Left ventricle myocardium inferior (tissue), 1 donor: ENCODE data around the gene BMP7. TPM values are rescaled to one million over a fixed set of nuclear protein-coding genes. Genes with fewer than 3 reads are reported as not detected.

Experiments
- DNase-seq: peaks from one replicate; pipeline ENCODE4 v3.0.0-alpha.2; 2020
- H3K27ac ChIP-seq: fragments of 200-600 bp; replicated peaks from 2 replicates; pipeline ENCODE4 v1.8.0; 2021
- H3K27me3 ChIP-seq: fragments of 200-600 bp; 2 replicates; pipeline ENCODE4 v1.8.0; 2021; ENCODE audit warnings: low read depth
- H3K36me3 ChIP-seq: fragments of 200-600 bp; 2 replicates; pipeline ENCODE4 v1.8.0; 2021
- H3K4me1 ChIP-seq: fragments of 200-600 bp; 2 replicates; pipeline ENCODE4 v1.8.0; 2021
- H3K4me3 ChIP-seq: fragments of 200-600 bp; 2 replicates; pipeline ENCODE4 v1.8.0; 2021; ENCODE audit warnings: mild to moderate bottlenecking, moderate library complexity
- H3K9me3 ChIP-seq: fragments of 200-600 bp; replicated peaks from 2 replicates; pipeline ENCODE4 v1.8.0; 2021
- intact Hi-C: fragments of 100-400 bp; cut with micrococcal nuclease; formaldehyde crosslinking; loops from one replicate; pipeline ENCODE4 v1.11.0; 2022
- total RNA-seq: library from RNA; stranded (reverse); fragmentation: NEBNext Ultra II Directional; extraction: Animal tissue kit (Norgen Biotek cat#: 25700); gene quantifications from one replicate; pipeline ENCODE4 v1.2.1, GENCODE V29; 2021
- TF ChIP-seq, protein P1 (sequence below): fragments of 200-600 bp; IDR thresholded peaks from 2 replicates; pipeline ENCODE4 v1.8.0; 2021; ENCODE audit warnings: antibody characterized with exemption, mild to moderate bottlenecking, borderline replicate concordance
- donor health status: DM: no; HTN: yes; CAD: no; lungs with severe emphysema.

The BMP7 gene
- total RNA-seq, 1 donor from 2014 or later: 19.9 TPM

DNA sequence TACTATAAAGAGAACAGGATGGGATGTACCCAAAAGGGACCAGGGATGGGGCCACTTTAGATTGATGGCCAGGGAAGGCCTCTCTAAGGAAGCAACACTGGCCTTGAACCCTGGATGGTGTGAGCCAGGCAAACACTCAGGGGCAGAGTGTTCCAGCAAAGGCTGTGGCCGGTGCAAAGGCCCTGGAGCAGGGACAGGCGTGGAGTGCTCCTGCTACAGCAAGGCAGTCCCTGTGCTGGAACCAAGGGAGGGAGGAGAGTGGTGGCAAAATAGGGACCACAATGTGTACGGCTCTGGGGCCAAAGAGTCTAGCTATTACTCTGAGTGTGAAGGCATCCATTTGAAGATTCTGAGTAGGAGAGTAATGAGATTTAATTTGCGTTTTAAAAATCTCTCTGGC, 131.6 kb downstream of the BMP7 start:
- Histone ChIP-seq H3K4me1 (no peaks in the 10 kb centered on the region), H3K27ac (no peak overlapping the region), H3K4me3 (no peak overlapping the region), H3K27me3 (peaks cover 24% of the 10 kb centered on the region), H3K36me3 (no peaks in the 10 kb centered on the region), H3K9me3 (no peaks in the 10 kb centered on the region)
- intact Hi-C loops: no loop called here
- TF ChIP-seq, protein P1, sequence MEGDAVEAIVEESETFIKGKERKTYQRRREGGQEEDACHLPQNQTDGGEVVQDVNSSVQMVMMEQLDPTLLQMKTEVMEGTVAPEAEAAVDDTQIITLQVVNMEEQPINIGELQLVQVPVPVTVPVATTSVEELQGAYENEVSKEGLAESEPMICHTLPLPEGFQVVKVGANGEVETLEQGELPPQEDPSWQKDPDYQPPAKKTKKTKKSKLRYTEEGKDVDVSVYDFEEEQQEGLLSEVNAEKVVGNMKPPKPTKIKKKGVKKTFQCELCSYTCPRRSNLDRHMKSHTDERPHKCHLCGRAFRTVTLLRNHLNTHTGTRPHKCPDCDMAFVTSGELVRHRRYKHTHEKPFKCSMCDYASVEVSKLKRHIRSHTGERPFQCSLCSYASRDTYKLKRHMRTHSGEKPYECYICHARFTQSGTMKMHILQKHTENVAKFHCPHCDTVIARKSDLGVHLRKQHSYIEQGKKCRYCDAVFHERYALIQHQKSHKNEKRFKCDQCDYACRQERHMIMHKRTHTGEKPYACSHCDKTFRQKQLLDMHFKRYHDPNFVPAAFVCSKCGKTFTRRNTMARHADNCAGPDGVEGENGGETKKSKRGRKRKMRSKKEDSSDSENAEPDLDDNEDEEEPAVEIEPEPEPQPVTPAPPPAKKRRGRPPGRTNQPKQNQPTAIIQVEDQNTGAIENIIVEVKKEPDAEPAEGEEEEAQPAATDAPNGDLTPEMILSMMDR: no peak
- no peak for DNase-seq

DNA sequence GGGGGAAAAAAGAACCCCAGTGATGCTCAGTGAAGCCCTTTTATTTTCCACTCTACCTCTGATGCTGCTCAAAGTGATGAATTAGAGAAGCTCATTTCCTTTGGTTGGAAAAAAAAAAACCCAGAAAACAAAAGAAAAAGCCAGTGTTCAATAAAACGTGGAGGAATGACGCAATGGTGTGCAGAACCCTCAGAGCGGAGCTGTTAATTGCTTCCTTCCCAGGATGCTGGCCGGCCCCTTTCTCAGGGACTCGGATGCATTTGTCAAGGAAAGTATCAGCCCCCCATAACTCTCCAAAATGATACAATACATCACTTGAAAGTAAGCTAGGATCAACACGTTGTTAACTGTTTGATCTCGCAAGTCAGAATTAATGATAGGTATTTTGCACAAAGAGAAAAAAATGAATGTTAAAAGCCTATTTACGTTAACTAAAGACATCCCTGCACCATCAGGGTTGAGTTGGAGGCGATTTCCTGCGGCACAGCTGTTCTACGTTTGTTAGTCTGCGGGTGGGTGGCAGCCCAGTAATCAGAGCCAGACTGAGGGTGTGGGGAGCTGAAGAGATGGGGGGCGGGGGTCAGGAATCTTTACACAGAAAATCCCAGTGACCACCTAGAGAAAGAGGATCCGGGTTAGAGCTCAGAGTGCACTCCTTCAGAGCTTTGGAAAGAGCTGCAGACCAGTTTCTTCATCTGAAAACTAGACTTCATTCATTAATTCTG, 132.4 kb downstream of the BMP7 start:
- H3K4me1 ChIP-seq: no peaks in the 10 kb centered on the region
- intact Hi-C loops: no loop called here
- no peaks in the 10 kb centered on the region for H3K9me3 ChIP-seq
- no peak overlapping the region for H3K4me3 ChIP-seq
- DNase-seq: no peak
- H3K27me3 ChIP-seq: peaks cover 24% of the 10 kb centered on the region
- no peak overlapping the region for H3K27ac ChIP-seq
- H3K36me3 ChIP-seq: no peaks in the 10 kb centered on the region
- TF ChIP-seq, protein P1: no peak

DNA sequence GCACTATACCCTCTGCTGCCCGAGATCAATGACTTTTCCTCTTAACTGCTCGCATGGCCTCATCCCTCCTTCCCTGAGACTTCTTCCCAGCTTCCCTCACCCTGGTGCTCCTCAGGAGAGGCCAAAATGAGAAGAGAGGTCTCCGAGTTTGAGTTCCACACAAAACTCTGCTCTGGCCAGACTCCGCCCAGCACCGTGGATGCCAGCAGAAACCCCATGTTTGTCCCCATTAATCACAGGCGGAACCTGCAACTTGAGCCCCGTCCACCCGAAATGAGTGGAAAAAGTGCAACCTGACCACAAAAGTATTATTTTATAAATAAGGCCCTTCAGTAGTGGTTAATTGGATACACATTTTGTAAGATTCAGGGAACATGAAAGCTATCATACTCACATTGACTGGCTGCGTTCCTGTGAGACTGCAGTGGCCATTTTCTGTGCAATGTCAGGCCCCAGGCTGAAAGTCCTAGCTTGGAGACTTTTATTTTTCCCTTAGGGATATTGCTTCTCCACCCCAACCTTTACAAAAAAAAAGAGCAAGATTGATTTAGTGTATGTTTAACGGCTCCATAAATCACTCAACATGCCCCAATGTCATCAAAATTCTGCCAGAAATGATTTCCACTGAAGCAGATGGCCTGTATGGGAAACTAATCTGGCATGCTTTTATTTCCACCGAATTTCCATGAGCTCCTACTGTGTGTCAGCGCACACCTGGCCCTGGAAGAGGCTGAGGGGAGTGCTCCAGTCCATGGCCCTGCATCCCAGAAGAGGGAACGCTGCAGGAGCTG, 134.6 kb downstream of the BMP7 start:
- TF ChIP-seq, protein P1: no peak
- H3K4me1 ChIP-seq: peaks cover 9% of the 10 kb centered on the region
- no peak for DNase-seq
- H3K4me3 ChIP-seq: no peak overlapping the region
- H3K27ac ChIP-seq: no peak overlapping the region
- peaks cover 24% of the 10 kb centered on the region for H3K27me3 ChIP-seq
- intact Hi-C loops: no loop called here
- H3K9me3 ChIP-seq: no peaks in the 10 kb centered on the region
- no peaks in the 10 kb centered on the region for H3K36me3 ChIP-seq

DNA sequence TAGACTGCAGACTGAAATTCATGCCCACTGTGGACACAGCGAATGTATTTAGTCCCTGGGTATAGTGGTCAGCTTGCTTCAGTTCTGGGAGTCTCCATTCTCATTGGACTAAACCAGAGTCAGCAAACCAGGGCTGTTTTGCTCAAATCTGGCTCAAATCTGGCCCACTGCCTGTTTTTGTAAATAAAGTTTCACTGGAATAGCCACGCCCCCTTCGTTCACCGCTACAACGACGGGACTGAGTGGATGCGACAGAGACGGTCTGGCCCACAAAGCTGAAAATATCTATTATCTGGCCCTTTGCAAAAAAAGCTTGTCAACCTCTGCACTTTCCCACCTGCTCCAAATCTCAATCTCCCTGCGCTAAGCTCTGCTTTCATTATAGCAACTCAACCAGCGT, 135.4 kb downstream of the BMP7 start:
- H3K27ac ChIP-seq: no peak overlapping the region
- peaks cover 9% of the 10 kb centered on the region for H3K4me1 ChIP-seq
- H3K9me3 ChIP-seq: no peaks in the 10 kb centered on the region
- H3K36me3 ChIP-seq: no peaks in the 10 kb centered on the region
- TF ChIP-seq, protein P1: no peak
- no peak for DNase-seq
- no peak overlapping the region for H3K4me3 ChIP-seq
- peaks cover 24% of the 10 kb centered on the region for H3K27me3 ChIP-seq
- intact Hi-C loops: no loop called here

DNA sequence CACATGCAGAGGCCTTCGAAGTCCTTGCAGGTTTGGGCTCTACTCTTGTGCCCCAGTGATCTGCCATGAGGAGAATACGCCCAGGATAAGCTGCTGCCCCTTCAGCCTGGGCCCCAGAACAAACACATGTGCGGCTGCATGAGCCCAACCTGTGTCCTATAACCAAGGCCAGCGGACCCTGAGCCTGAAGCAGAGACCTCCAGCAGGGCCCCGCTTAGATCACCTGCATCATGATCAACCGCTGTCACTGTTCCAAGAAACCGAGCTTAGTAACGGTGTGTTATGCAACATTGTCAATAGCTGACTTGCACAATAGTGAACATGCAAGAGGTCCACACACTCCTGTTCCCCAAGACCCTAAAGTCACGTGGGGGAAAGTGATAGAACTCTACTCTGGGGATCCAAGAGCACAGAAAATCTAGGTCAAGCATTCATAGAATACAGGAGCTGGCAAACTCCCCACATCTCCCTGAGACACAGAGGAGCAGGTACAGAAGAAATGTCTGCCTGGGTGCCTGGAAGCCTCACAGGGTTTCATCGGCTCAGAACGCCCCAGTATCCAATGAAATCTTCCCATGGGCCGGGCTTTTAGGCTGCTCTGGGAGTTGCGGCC, 136.2 kb downstream of the BMP7 start:
- H3K9me3 ChIP-seq: no peaks in the 10 kb centered on the region
- no peaks in the 10 kb centered on the region for H3K36me3 ChIP-seq
- no peak overlapping the region for H3K4me3 ChIP-seq
- DNase-seq: no peak
- TF ChIP-seq, protein P1: no peak
- H3K27me3 ChIP-seq: peaks cover 24% of the 10 kb centered on the region
- H3K27ac ChIP-seq: no peak overlapping the region
- peaks cover 9% of the 10 kb centered on the region for H3K4me1 ChIP-seq
- intact Hi-C loops: no loop called here
